OCI-LY7 (cell line): Measurements from ENCODE around the gene NEK2. TPM values are rescaled to one million over a fixed set of nuclear protein-coding genes. Genes with fewer than 3 reads are reported as not detected.

Experiments
- BruUV-seq: library from RNA; stranded (reverse); fragments of 400-500 nt; replicated peaks from 2 replicates; lab custom pipeline; 2021; lab: Mats Ljungman, UMichigan
- CTCF ChIA-PET: fragments of 300-600 bp; sonication (Branson Sonifier 250); formaldehyde crosslinking; loops from one replicate; lab custom pipeline; 2022; ENCODE audit warnings: antibody characterized with exemption; ENCODE audit not compliant: unreplicated experiment; lab: Charles Lee
- POLR2A ChIA-PET: fragments of 300-600 bp; sonication (Branson Sonifier 250); formaldehyde crosslinking; loops from one replicate; lab custom pipeline; 2022; ENCODE audit warnings: antibody characterized with exemption; lab: Charles Lee
- DNase-seq: peaks from one replicate; pipeline ENCODE4 v3.0.0-alpha.2; 2015; ENCODE audit warnings: low spot score
- H2AFZ ChIP-seq: fragments of 200-600 bp; sonication (generic), shearing (Covaris generic); 2 replicates; pipeline ENCODE4 v1.6.1; 2014; ENCODE audit warnings: mild to moderate bottlenecking, antibody characterized with exemption, low read length, moderate library complexity
- H3K27ac ChIP-seq: fragments of 200-600 bp; sonication (generic); 2 replicates; pipeline ENCODE4 v1.5.1; 2014; ENCODE audit warnings: mixed run types, low read depth, mild to moderate bottlenecking, moderate library complexity, low read length, inconsistent platforms; ENCODE audit not compliant: poor library complexity, severe bottlenecking
- H3K36me3 ChIP-seq: fragments of 200-600 bp; sonication (generic); 2 replicates; pipeline ENCODE4 v1.6.1; 2014; ENCODE audit warnings: mild to moderate bottlenecking, antibody characterized with exemption, low read length, moderate library complexity, mixed read lengths; ENCODE audit not compliant: insufficient read depth
- H3K4me1 ChIP-seq: fragments of 200-600 bp; sonication (generic); 2 replicates; pipeline ENCODE4 v1.5.1; 2014; ENCODE audit warnings: mild to moderate bottlenecking, low read length; ENCODE audit not compliant: insufficient read depth, poor library complexity, severe bottlenecking
- H3K4me2 ChIP-seq: fragments of 200-600 bp; sonication (generic); 2 replicates; pipeline ENCODE4 v1.6.1; 2014; ENCODE audit warnings: mild to moderate bottlenecking, low read length
- H3K4me3 ChIP-seq: fragments of 200-600 bp; sonication (generic); 2 replicates; pipeline ENCODE4 v1.5.1; 2014; ENCODE audit warnings: mild to moderate bottlenecking, low read depth, low read length; ENCODE audit not compliant: poor library complexity, severe bottlenecking
- H3K79me2 ChIP-seq: fragments of 200-600 bp; sonication (generic); 2 replicates; pipeline ENCODE4 v1.6.1; 2016; ENCODE audit warnings: low read depth, mild to moderate bottlenecking, low read length, moderate library complexity, mixed read lengths; ENCODE audit not compliant: insufficient read depth
- H3K9me2 ChIP-seq: fragments of 200-600 bp; sonication (generic); 2 replicates; pipeline ENCODE4 v1.6.1; 2016; ENCODE audit warnings: mild to moderate bottlenecking, low read length, mixed read lengths; ENCODE audit not compliant: insufficient read depth
- H3K9me3 ChIP-seq: fragments of 200-600 bp; sonication (generic); 2 replicates; pipeline ENCODE4 v1.6.1; 2014; ENCODE audit warnings: mild to moderate bottlenecking, mixed run types, low read length, mixed read lengths
- H4K20me1 ChIP-seq: fragments of 200-600 bp; sonication (generic); 2 replicates; pipeline ENCODE4 v1.6.1; 2014; ENCODE audit warnings: mild to moderate bottlenecking, antibody characterized with exemption, low read length, moderate library complexity, mixed read lengths; ENCODE audit not compliant: insufficient read depth
- EZH2phosphoT487 ChIP-seq: fragments of 200-600 bp; sonication (generic); IDR thresholded peaks from 2 replicates; pipeline ENCODE4 v1.6.1; 2018; ENCODE audit warnings: low read depth, borderline replicate concordance, mild to moderate bottlenecking, mixed run types, antibody characterized with exemption, low read length, moderate library complexity, mixed read lengths
- intact Hi-C: fragments of 100-400 bp; cut with micrococcal nuclease; formaldehyde crosslinking; loops from one replicate; pipeline ENCODE4 v1.10.0; 2022; ENCODE audit not compliant: unreplicated experiment
- total RNA-seq, 2 experiments: library from RNA; depleted of rRNA in 1 of 2; stranded (reverse); fragments of >200 nt in 1 of 2; shearing (Covaris generic) in 1 of 2; gene quantifications; 2 replicates each; pipeline ENCODE4 v1.2.3, GENCODE V29; 2014 to 2022
- TF ChIP-seq, protein P1 (sequence below): fragments of 200-600 bp; sonication (generic); conservative IDR thresholded peaks from 2 replicates; pipeline ENCODE4 v1.5.1; 2014; ENCODE audit warnings: mild to moderate bottlenecking, antibody characterized with exemption, low read length, moderate library complexity, mixed read lengths

NEK2 gene
- total RNA-seq, 2 experiments from 2014 or later: 55.9 to 69.0 TPM

DNA sequence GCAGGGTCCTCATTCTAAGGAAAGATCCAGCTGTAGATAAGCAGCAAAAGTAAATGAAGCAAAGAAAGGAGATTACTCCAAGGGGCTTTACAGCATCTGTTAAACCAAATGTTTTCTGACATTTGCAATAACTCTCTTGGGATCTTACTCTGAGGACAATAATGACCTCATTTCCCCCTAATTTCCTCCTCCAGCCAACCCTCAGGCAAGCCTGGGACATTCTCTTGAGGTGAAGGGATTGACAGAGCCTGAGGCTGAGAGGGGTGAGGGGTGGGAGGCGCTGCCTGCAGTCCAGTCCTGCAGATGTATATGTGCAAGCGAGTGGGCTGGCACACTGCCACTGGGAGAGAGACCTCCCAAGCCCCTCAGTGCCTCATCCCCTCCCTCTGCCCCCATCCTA lies 40.5 kb upstream of the NEK2 start:
- H3K4me3 ChIP-seq: no peak overlapping the region
- no peak overlapping the region for H3K27ac ChIP-seq
- H3K9me3 ChIP-seq: 0 out of 2 replicates have a peak, but pooled peaks cover 5% of the 10 kb centered on the region
- H3K4me1 ChIP-seq: no peaks in the 10 kb centered on the region
- CTCF ChIA-PET: no interaction called here
- H3K9me2 ChIP-seq: no peaks in the 10 kb centered on the region
- no peak overlapping the region for H3K4me2 ChIP-seq
- intact Hi-C loops: no loop called here
- H3K36me3 ChIP-seq: no peaks in the 10 kb centered on the region
- H2AFZ ChIP-seq: no peak overlapping the region
- BruUV-seq: no TSS peak
- H3K79me2 ChIP-seq: no peaks in the 10 kb centered on the region
- POLR2A ChIA-PET: no interaction called here
- no peak for DNase-seq
- no peaks in the 10 kb centered on the region for H4K20me1 ChIP-seq
- TF ChIP-seq EZH2phosphoT487: no peak
- TF ChIP-seq, protein P1, sequence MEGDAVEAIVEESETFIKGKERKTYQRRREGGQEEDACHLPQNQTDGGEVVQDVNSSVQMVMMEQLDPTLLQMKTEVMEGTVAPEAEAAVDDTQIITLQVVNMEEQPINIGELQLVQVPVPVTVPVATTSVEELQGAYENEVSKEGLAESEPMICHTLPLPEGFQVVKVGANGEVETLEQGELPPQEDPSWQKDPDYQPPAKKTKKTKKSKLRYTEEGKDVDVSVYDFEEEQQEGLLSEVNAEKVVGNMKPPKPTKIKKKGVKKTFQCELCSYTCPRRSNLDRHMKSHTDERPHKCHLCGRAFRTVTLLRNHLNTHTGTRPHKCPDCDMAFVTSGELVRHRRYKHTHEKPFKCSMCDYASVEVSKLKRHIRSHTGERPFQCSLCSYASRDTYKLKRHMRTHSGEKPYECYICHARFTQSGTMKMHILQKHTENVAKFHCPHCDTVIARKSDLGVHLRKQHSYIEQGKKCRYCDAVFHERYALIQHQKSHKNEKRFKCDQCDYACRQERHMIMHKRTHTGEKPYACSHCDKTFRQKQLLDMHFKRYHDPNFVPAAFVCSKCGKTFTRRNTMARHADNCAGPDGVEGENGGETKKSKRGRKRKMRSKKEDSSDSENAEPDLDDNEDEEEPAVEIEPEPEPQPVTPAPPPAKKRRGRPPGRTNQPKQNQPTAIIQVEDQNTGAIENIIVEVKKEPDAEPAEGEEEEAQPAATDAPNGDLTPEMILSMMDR: no peak

DNA sequence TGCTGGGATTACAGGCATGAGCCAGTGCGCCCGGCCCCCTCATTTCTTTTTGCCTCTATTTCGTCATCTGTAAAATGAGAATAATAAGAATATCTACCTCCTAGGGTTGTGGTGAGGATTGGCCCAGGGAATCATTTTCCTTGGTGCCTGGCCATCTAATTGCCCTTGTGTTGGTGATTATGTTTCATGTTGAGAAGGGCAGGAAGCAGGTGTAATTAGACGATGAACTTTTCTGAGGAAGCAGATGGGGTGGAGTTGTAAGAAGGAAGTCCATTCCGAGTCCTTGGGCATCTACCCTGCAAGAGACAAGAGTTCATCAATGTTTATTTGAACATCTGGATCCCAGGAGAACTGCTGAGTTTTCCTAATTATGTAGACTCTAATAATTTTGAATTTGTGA lies 38.7 kb upstream of the NEK2 start:
- CTCF ChIA-PET: no interaction called here
- no peaks in the 10 kb centered on the region for H3K9me2 ChIP-seq

DNA sequence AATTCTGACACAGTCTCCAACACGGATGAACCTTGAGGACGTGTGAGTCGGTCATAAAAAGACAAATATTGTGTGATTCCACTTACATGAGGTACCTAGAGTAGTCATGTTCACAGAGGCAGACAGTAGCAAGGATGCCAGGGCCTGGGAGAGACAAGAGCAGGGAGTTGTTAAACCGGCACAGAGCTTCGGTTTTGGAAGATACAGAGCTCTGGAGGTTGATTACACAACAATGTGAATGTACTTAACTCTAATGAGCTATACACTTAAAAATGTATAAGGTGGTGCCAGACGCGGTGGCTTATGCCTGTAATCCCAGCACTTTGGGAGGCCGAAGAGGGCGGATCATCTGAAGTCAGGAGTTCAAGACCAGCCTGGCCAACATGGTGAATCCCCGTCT lies 37.8 kb upstream of the NEK2 start:
- no TSS peak for BruUV-seq

More for the DNA sequence above, 38.7 kb upstream of the NEK2 start:
- Histone ChIP-seq H4K20me1 (no peaks in the 10 kb centered on the region), H3K4me2 (no peak overlapping the region), H2AFZ (no peak overlapping the region), H3K27ac (no peak overlapping the region), H3K4me1 (no peaks in the 10 kb centered on the region), H3K79me2 (no peaks in the 10 kb centered on the region), H3K4me3 (no peak overlapping the region), H3K9me3 (no peaks in the 10 kb centered on the region), H3K36me3 (no peaks in the 10 kb centered on the region)
- no peak for TF ChIP-seq EZH2phosphoT487
- TF ChIP-seq, protein P1: no peak
- BruUV-seq: no TSS peak
- intact Hi-C loops: no loop called here
- no peak for DNase-seq
- POLR2A ChIA-PET: interaction anchor here (0.7 kb wide), 1 partner anchor 53 kb away, joined by 5 read pairs; no protein-coding TSS in a partner anchor

More for the DNA sequence above, 37.8 kb upstream of the NEK2 start:
- no peak overlapping the region for H3K4me2 ChIP-seq
- ChIA-PET POLR2A (interaction anchor here (0.7 kb wide), 1 partner anchor 42 kb away, joined by 4 read pairs; no protein-coding TSS in a partner anchor), CTCF (no interaction called here)
- H3K79me2 ChIP-seq: no peaks in the 10 kb centered on the region
- no peak for DNase-seq
- H3K4me3 ChIP-seq: no peak overlapping the region
- no peaks in the 10 kb centered on the region for H3K9me3 ChIP-seq
- TF ChIP-seq, protein P1: no peak
- no peak for TF ChIP-seq EZH2phosphoT487
- no peak overlapping the region for H3K27ac ChIP-seq
- H3K4me1 ChIP-seq: no peaks in the 10 kb centered on the region
- intact Hi-C loops: no loop called here
- H3K36me3 ChIP-seq: no peaks in the 10 kb centered on the region
- H2AFZ ChIP-seq: no peak overlapping the region
- H4K20me1 ChIP-seq: no peaks in the 10 kb centered on the region
- H3K9me2 ChIP-seq: no peaks in the 10 kb centered on the region
